Measurements from ENCODE around the gene FRY. TPM values are rescaled to one million over a fixed set of nuclear protein-coding genes. Genes with fewer than 3 reads are reported as not detected.
A peak's percentile ranks its signal among the peaks of the same experiment; 100 is the strongest.

FRY gene
- total RNA-seq, 2 donors from 2014 or later, result 32.0 to 45.4 TPM

- no peak for TF ChIP-seq POLR2A (IDR thresholded peaks at IDR 0.05)
- TF ChIP-seq CTCF (IDR thresholded peaks at IDR 0.05), result no peak
- Histone ChIP-seq H3K4me1 (peaks cover 21% of the 10 kb centered on the region), H3K4me3 (no peak overlapping the region), H3K27me3 (no peaks in the 10 kb centered on the region), H3K9me3 (no peaks in the 10 kb centered on the region), H3K27ac (no peak overlapping the region), H3K36me3 (replicated peaks in 1 of 2; ENCODE audit: insufficient read depth in 1 of 2, low read depth in 2 of 2) (no peaks in the 10 kb centered on the region)
- DNase-seq (no peak), ATAC-seq (no peak)
- intact Hi-C loops (cut with DNase I), result no loop called here
- WGBS, 2 donors, result 70 to 76% methylated on average over 3 of the region's 3 CpGs
These were observed 2.9 kb upstream of the FRY start for GRCh38 chr13:32028711-32029110.

GRCh38 chr13:32029684-32030083, 1.9 kb upstream of the FRY start:
- no peaks in the 10 kb centered on the region for H3K27me3 ChIP-seq
- ATAC-seq (no peak), DNase-seq (no peak)
- intact Hi-C loops (cut with DNase I), result no loop called here
- peaks cover 22% of the 10 kb centered on the region for H3K4me1 ChIP-seq
- TF ChIP-seq CTCF (IDR thresholded peaks at IDR 0.05) (no peak), POLR2A (IDR thresholded peaks at IDR 0.05) (no peak)
- no peaks in the 10 kb centered on the region for H3K9me3 ChIP-seq
- no peak overlapping the region for H3K4me3 ChIP-seq
- peak overlapping the region in 2 of 4 donors; percentile 32 to 34 for H3K27ac ChIP-seq
- WGBS, 2 donors, result 72 to 75% methylated on average over 6 of the region's 6 CpGs
- no peaks in the 10 kb centered on the region for H3K36me3 ChIP-seq (replicated peaks in 1 of 2; ENCODE audit: insufficient read depth in 1 of 2, low read depth in 2 of 2)

GRCh38 chr13:32031815-32032370, 319 bp downstream of the FRY start:
- DNase-seq (no peak), ATAC-seq (no peak)
- H3K36me3 ChIP-seq (replicated peaks in 1 of 2; ENCODE audit: insufficient read depth in 1 of 2, low read depth in 2 of 2), result no peaks in the 10 kb centered on the region
- TF ChIP-seq CTCF (IDR thresholded peaks at IDR 0.05) (no peak), POLR2A (IDR thresholded peaks at IDR 0.05) (no peak)
- H3K27me3 ChIP-seq, result no peaks in the 10 kb centered on the region
- no peaks in the 10 kb centered on the region for H3K9me3 ChIP-seq
- H3K4me3 ChIP-seq, result peak overlapping the region in 1 of 2 donors; percentile 28
- peak overlapping the region in 3 of 4 donors; percentile 78 to 84 (median 84) for H3K27ac ChIP-seq
- intact Hi-C loops (cut with DNase I), result no loop called here
- 33 to 43% methylated on average over 3 of the region's 3 CpGs for WGBS, 2 donors
- H3K4me1 ChIP-seq, result peaks cover 35% of the 10 kb centered on the region

GRCh38 chr13:32032759-32033158, 1.2 kb downstream of the FRY start:
- intact Hi-C loops (cut with DNase I), result no loop called here
- no peaks in the 10 kb centered on the region for H3K9me3 ChIP-seq
- H3K4me3 ChIP-seq, result no peak overlapping the region
- no peaks in the 10 kb centered on the region for H3K36me3 ChIP-seq (replicated peaks in 1 of 2; ENCODE audit: insufficient read depth in 1 of 2, low read depth in 2 of 2)
- no peak for DNase-seq
- no peaks in the 10 kb centered on the region for H3K27me3 ChIP-seq
- ATAC-seq, result no peak
- TF ChIP-seq CTCF (IDR thresholded peaks at IDR 0.05), result no peak
- TF ChIP-seq POLR2A (IDR thresholded peaks at IDR 0.05), result no peak
- 10 to 13% methylated on average over 1 of the region's 1 CpG for WGBS, 2 donors
- H3K27ac ChIP-seq, result peak overlapping the region in 3 of 4 donors; percentile 78 to 84 (median 84)
- peaks cover 44% of the 10 kb centered on the region for H3K4me1 ChIP-seq

- TF ChIP-seq POLR2A (IDR thresholded peaks at IDR 0.05) (no peak), CTCF (IDR thresholded peaks at IDR 0.05) (no peak)
- Histone ChIP-seq H3K27me3 (no peaks in the 10 kb centered on the region), H3K9me3 (no peaks in the 10 kb centered on the region), H3K4me3 (no peak overlapping the region), H3K27ac (peak overlapping the region in 3 of 4 donors; percentile 24 to 84 (median 84)), H3K36me3 (replicated peaks in 1 of 2; ENCODE audit: insufficient read depth in 1 of 2, low read depth in 2 of 2) (no peaks in the 10 kb centered on the region), H3K4me1 (peaks cover 50% of the 10 kb centered on the region)
- 68 to 76% methylated on average over 3 of the region's 3 CpGs for WGBS, 2 donors
- ATAC-seq, result no peak
- no peak for DNase-seq
- intact Hi-C loops (cut with DNase I), result no loop called here
These were observed 2.2 kb downstream of the FRY start for GRCh38 chr13:32033744-32034143.
